A549 (cell line): ENCODE results near the gene FRYL. TPM values are rescaled to one million over a fixed set of nuclear protein-coding genes. Genes with fewer than 3 reads are reported as not detected.
A peak's percentile ranks its signal among the peaks of the same experiment; 100 is the strongest.

Source experiments
- ATAC-seq, 2 experiments: fragments of 200-7000 bp in 1 of 2; fragments of >200 bp in 1 of 2; cut with Nextera tagmentation in 1 of 2; cut with Tn5 transposase in 1 of 2; 3 replicates each; pipeline versions ENCODE4 v1.8.0 to v1.9.1; 2018 to 2020; ENCODE audit warnings: mild to moderate bottlenecking in 1 of 2, moderate library complexity in 1 of 2
- CTCF ChIA-PET: fragments of 300-600 bp; sonication (Branson Sonifier 250); formaldehyde crosslinking; extraction: SDS; loops from one replicate; lab custom pipeline; 2021; ENCODE audit warnings: antibody characterized with exemption, inconsistent platforms; lab: Yijun Ruan, JAX
- POLR2A ChIA-PET: fragments of 350-600 bp; formaldehyde crosslinking; extraction: SDS; loops from one replicate; lab custom pipeline; 2021; ENCODE audit warnings: antibody characterized with exemption, inconsistent platforms; lab: Yijun Ruan, JAX
- DNase-seq, 2 experiments: peaks; one replicate each; pipeline versions ENCODE4 v3.0.0 to v3.0.0-alpha.2; 2011 to 2016; ENCODE audit warnings: low read depth in 1 of 2, low spot score in 1 of 2
- FAIRE-seq: peaks from 2 replicates; lab custom pipeline; 2011; peaks lifted over from hg19 to GRCh38; lab: Jason Lieb, UNC
- H3K27ac ChIP-seq, 2 experiments: fragments of >200 bp; sonication (Bioruptor Twin); formaldehyde crosslinking; 3 replicates each; pipeline ENCODE4 v1.5.1; 2016 to 2017
- H3K4me1 ChIP-seq: fragments of >200 bp; sonication (Bioruptor Twin); formaldehyde crosslinking; 3 replicates; pipeline ENCODE4 v1.6.1; 2016
- H3K4me2 ChIP-seq: fragments of >200 bp; sonication (Bioruptor Twin); formaldehyde crosslinking; 3 replicates; pipeline ENCODE4 v1.6.1; 2016
- H3K4me3 ChIP-seq: fragments of >200 bp; sonication (Bioruptor Twin); formaldehyde crosslinking; 3 replicates; pipeline ENCODE4 v1.5.1; 2016
- H3K9me3 ChIP-seq: fragments of >200 bp; sonication (Bioruptor Twin); formaldehyde crosslinking; 3 replicates; pipeline ENCODE4 v1.6.1; 2016
- BHLHE40 ChIP-seq: IDR thresholded peaks from 2 replicates; pipeline ENCODE4 v1.6.1; 2012; ENCODE audit warnings: low read depth, low read length, inconsistent platforms
- E2F6 ChIP-seq: IDR thresholded peaks from 2 replicates; pipeline ENCODE4 v1.6.1; 2012; ENCODE audit warnings: low read depth, borderline replicate concordance
- EHF ChIP-seq: fragments of 250-450 bp; sonication (Bioruptor Pico); IDR thresholded peaks from 2 replicates; pipeline ENCODE4 v1.5.0; 2020; ENCODE audit warnings: mild to moderate bottlenecking
- ELK1 ChIP-seq: fragments of 150-350 bp; IDR thresholded peaks from 2 replicates; pipeline ENCODE4 v1.6.1; 2014; ENCODE audit warnings: low read depth, mild to moderate bottlenecking, low read length
- EP300 ChIP-seq, 2 experiments: fragments of >200 bp; sonication (Bioruptor Twin); formaldehyde crosslinking; IDR thresholded peaks; 2 replicates in 1 of 2; 3 replicates in 1 of 2; pipeline ENCODE4 v1.6.1; 2016 to 2017
- FOSB ChIP-seq: fragments of 250-450 bp; sonication (Bioruptor Pico); IDR thresholded peaks from 2 replicates; pipeline ENCODE4 v1.5.0; 2020; ENCODE audit warnings: mild to moderate bottlenecking, moderate library complexity
- GATA3 ChIP-seq: IDR thresholded peaks from 2 replicates; pipeline ENCODE4 v1.6.1; 2012; ENCODE audit warnings: borderline replicate concordance
- HES2 ChIP-seq: fragments of >200 bp; sonication (Bioruptor Twin); formaldehyde crosslinking; IDR thresholded peaks from 2 replicates; pipeline ENCODE4 v1.6.1; 2016
- HEYL ChIP-seq: fragments of 250-450 bp; sonication (Bioruptor Pico); IDR thresholded peaks from 2 replicates; pipeline ENCODE4 v1.8.0; 2021; ENCODE audit warnings: mild to moderate bottlenecking, moderate library complexity
- HMGXB4 ChIP-seq: fragments of 250-450 bp; sonication (Bioruptor Pico); IDR thresholded peaks from 2 replicates; pipeline ENCODE4 v1.5.0; 2021; ENCODE audit warnings: mild to moderate bottlenecking, moderate library complexity, borderline replicate concordance
- HOXB5 ChIP-seq: fragments of 250-450 bp; sonication (Bioruptor Pico); IDR thresholded peaks from 2 replicates; pipeline ENCODE4 v1.5.0; 2020; ENCODE audit warnings: mild to moderate bottlenecking, moderate library complexity
- JUN ChIP-seq, 2 experiments: fragments of >200 bp; sonication (Bioruptor Twin); formaldehyde crosslinking; IDR thresholded peaks; 2 replicates in 1 of 2; 3 replicates in 1 of 2; pipeline ENCODE4 v1.6.1; 2016 to 2017
- KDM5A ChIP-seq: fragments of 200-600 bp; sonication (generic); IDR thresholded peaks from 2 replicates; pipeline ENCODE4 v1.6.1; 2016; ENCODE audit warnings: antibody characterized with exemption, mild to moderate bottlenecking
- MAX ChIP-seq: IDR thresholded peaks from 2 replicates; pipeline ENCODE4 v1.6.1; 2012
- NFE2L2 ChIP-seq: fragments of 150-350 bp; conservative IDR thresholded peaks from 2 replicates; pipeline ENCODE4 v1.6.1; 2014; ENCODE audit warnings: low read length
- POLR2A ChIP-seq: IDR thresholded peaks from 2 replicates; pipeline ENCODE4 v1.6.1; 2012; ENCODE audit warnings: mild to moderate bottlenecking, low read length
- POLR2AphosphoS2 ChIP-seq: conservative IDR thresholded peaks from 2 replicates; pipeline ENCODE4 v1.6.1; 2012; ENCODE audit warnings: low read length, improper control_type of control experiment, inconsistent platforms
- RARB ChIP-seq: fragments of 250-450 bp; sonication (Bioruptor Pico); IDR thresholded peaks from 2 replicates; pipeline ENCODE4 v1.8.0; 2021; ENCODE audit warnings: mild to moderate bottlenecking, moderate library complexity
- RCOR1 ChIP-seq: fragments of 150-350 bp; IDR thresholded peaks from 2 replicates; pipeline ENCODE4 v1.6.1; 2014; ENCODE audit warnings: antibody characterized with exemption, low read length, low read depth
- RFX5 ChIP-seq: fragments of 450-650 bp; IDR thresholded peaks from 2 replicates; pipeline ENCODE4 v1.7.1; 2014; ENCODE audit warnings: antibody characterized with exemption, mild to moderate bottlenecking, moderate library complexity
- TFCP2L1 ChIP-seq: fragments of 250-450 bp; sonication (Bioruptor Pico); IDR thresholded peaks from 2 replicates; pipeline ENCODE4 v1.5.0; 2021; ENCODE audit warnings: mild to moderate bottlenecking
- ZSCAN20 ChIP-seq: fragments of 250-450 bp; sonication (Bioruptor Pico); IDR thresholded peaks from 2 replicates; pipeline ENCODE4 v1.8.0; 2022; ENCODE audit warnings: mild to moderate bottlenecking, moderate library complexity
- WGBS: methylation state at CpG from one replicate; pipeline ENCODE4 v1.1.6; 2017; ENCODE audit errors: missing lambda C conversion rate; 5-methylcytosine and 5-hydroxymethylcytosine counted together
- polyA plus RNA-seq, 4 experiments: library from polyadenylated mRNA; depleted of rRNA in 3 of 4; stranded (reverse); fragments of >200 nt; fragmentation: RNase III in 1 of 4; extraction: RNeasy Plus Mini Kit Qiagen cat#74134 plus additional on column Dnase treatment in 1 of 4; gene quantifications; 2 replicates in 3 of 4; 3 replicates in 1 of 4; pipeline ENCODE4 v1.2.3, GENCODE V29; 2011 to 2017

Gene FRYL
- polyA plus RNA-seq, 2 of the 4 experiments (the other 2 are of a cell fraction), result 7.1 to 21.1 TPM

GRCh38 chr4:48603366-48604003, 176.6 kb downstream of the FRYL start:
- FAIRE-seq, result no peak
- no peak for TF ChIP-seq EP300 (IDR thresholded peaks at IDR 0.05)
- peak; percentile 31; the same call in 1 of the 2 replicates for TF ChIP-seq GATA3
- no peak for TF ChIP-seq BHLHE40
- TF ChIP-seq HES2, result no peak
- no peak for TF ChIP-seq RCOR1
- no peak for TF ChIP-seq TFCP2L1 (CRISPR knock-in tag)
- TF ChIP-seq HOXB5 (CRISPR knock-in tag), result no peak
- no peak for TF ChIP-seq EHF (CRISPR knock-in tag)
- CTCF ChIA-PET, result no interaction called here
- ATAC-seq, result peak; percentile 59 to 71; a peak in 3 of 6 replicates
- Histone ChIP-seq H3K4me2 (peak overlapping the region; percentile 68), H3K4me3 (no peak overlapping the region), H3K4me1 (peaks cover 26% of the 10 kb centered on the region), H3K27ac (peak overlapping the region in 1 of 2 experiments; percentile 56; a peak in 2 of 6 replicates), H3K9me3 (no peaks in the 10 kb centered on the region)
- 82% methylated on average over 3 of the region's 3 CpGs for WGBS
- POLR2A ChIA-PET, result no interaction called here
- peak in 1 of 2 experiments; percentile 11 for DNase-seq

- TF ChIP-seq FOSB (CRISPR knock-in tag) (no peak), RARB (CRISPR knock-in tag) (no peak), RFX5 (no peak), ZSCAN20 (CRISPR knock-in tag) (no peak), HMGXB4 (CRISPR knock-in tag) (no peak), TFCP2L1 (CRISPR knock-in tag) (no peak), E2F6 (no peak), POLR2A (no peak), JUN (IDR thresholded peaks at IDR 0.05) (no peak), HEYL (CRISPR knock-in tag) (no peak), MAX (no peak), POLR2AphosphoS2 (no peak), NFE2L2 (no peak), ELK1 (no peak), KDM5A (no peak)
- ChIA-PET CTCF (no interaction called here), POLR2A (no interaction called here)
- H3K4me2 ChIP-seq, result peak overlapping the region; percentile 68
- WGBS, result 71% methylated on average over 4 of the region's 4 CpGs
- FAIRE-seq (no peak), ATAC-seq (no peak; a peak in 1 of 6 replicates), DNase-seq (no peak)
- H3K27ac ChIP-seq, result peak overlapping the region in 1 of 2 experiments; percentile 33; a peak in 1 of 6 replicates
- H3K9me3 ChIP-seq, result no peaks in the 10 kb centered on the region
- H3K4me3 ChIP-seq, result no peak overlapping the region
- peaks cover 26% of the 10 kb centered on the region for H3K4me1 ChIP-seq
Observed at GRCh38 chr4:48602763-48603162, 177.3 kb downstream of the FRYL start.
